ENCODE data around the gene DIP2C.

- no peak for TF ChIP-seq POLR2A (IDR thresholded peaks at IDR 0.05)
- no peak for TF ChIP-seq POLR2AphosphoS5 (IDR thresholded peaks at IDR 0.05)
- TF ChIP-seq CTCF (IDR thresholded peaks at IDR 0.05): no peak
- no peak for TF ChIP-seq EP300 (IDR thresholded peaks at IDR 0.05)
Measured at GRCh38 chr10:618229-618989, 71.1 kb downstream of the DIP2C start.

Measured in stomach (tissue), 4 donors.